Endothelial cell (in vitro differentiated cells): ENCODE results near the gene METTL21C. TPM values are rescaled to one million over a fixed set of nuclear protein-coding genes. Genes with fewer than 3 reads are reported as not detected.
A peak's percentile ranks its signal among the peaks of the same experiment; 100 is the strongest.

Experiments
- DNase-seq: peaks from one replicate; pipeline ENCODE4 v3.0.0; 2021; ENCODE audit warnings: low spot score
- H3K27ac Mint-ChIP-seq: one replicate; pipeline ENCODE4 v1.8.0; 2021; ENCODE audit warnings: mixed read lengths, inconsistent platforms; ENCODE audit not compliant: unreplicated experiment
- H3K27me3 Mint-ChIP-seq: one replicate; pipeline ENCODE4 v1.8.0; 2021; ENCODE audit warnings: mild to moderate bottlenecking, moderate library complexity, mixed read lengths, inconsistent platforms; ENCODE audit not compliant: unreplicated experiment
- H3K36me3 Mint-ChIP-seq: one replicate; pipeline ENCODE4 v1.8.0; 2021; ENCODE audit warnings: mild to moderate bottlenecking, low read depth, mixed read lengths, inconsistent platforms; ENCODE audit not compliant: unreplicated experiment
- H3K4me1 Mint-ChIP-seq: one replicate; pipeline ENCODE4 v1.8.0; 2021; ENCODE audit warnings: mild to moderate bottlenecking, mixed read lengths, inconsistent platforms; ENCODE audit not compliant: unreplicated experiment
- H3K4me3 Mint-ChIP-seq: one replicate; pipeline ENCODE4 v1.8.0; 2021; ENCODE audit warnings: mild to moderate bottlenecking, mixed read lengths, inconsistent platforms; ENCODE audit not compliant: unreplicated experiment
- H3K9me3 Mint-ChIP-seq: one replicate; pipeline ENCODE4 v1.8.0; 2021; ENCODE audit warnings: mixed read lengths, inconsistent platforms; ENCODE audit not compliant: unreplicated experiment
- total RNA-seq: library from RNA; stranded (reverse); fragmentation: NEBNext Ultra II Directional; extraction: Animal tissue kit (Norgen Biotek cat#: 25700); gene quantifications from one replicate; pipeline ENCODE4 v1.2.1, GENCODE V29; 2021; ENCODE audit not compliant: unreplicated experiment
- TF ChIP-seq, protein P1 (sequence below): fragments of 200-600 bp; sonication (generic); IDR thresholded peaks from one replicate; pipeline ENCODE4 v1.5.0; 2021; ENCODE audit warnings: antibody characterized with exemption; ENCODE audit not compliant: unreplicated experiment

The METTL21C gene
- total RNA-seq, 1 donor from 2014 or later, result not detected

DNA sequence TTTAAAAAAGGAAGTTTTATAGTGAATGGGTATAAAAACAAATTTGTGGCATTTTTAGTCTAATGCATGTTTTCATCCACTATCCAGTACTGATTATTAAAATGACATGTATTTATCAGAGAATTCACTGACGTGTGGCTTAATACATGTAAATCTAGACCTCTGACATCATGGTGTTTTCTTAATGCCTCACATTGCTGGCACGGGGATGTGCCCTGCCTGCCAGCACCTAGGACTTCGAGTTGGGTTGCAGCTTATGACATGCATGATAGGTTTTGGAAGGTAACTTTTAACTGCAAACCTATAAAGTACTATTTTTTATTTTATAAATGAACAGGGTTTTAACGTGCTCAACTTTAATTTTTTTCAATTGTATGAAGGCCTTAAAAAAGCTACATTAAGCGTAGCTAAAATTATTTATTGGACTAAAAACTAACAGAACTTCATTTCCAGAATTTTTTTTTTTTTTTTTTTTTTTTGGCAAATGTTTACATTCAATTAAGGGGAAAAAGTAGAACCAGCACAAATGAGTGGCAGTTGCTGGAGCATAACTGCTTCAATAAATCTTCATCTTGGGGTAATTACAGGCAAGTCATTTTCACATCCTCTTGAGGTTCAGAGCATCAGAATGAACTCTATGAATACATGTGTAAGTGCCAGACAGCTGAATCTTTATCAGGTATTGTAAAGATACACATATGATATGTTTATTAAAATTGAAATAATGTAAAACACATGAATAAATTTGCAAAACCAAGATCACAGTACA lies 16.3 kb downstream of the METTL21C start:
- TF ChIP-seq, protein P1, sequence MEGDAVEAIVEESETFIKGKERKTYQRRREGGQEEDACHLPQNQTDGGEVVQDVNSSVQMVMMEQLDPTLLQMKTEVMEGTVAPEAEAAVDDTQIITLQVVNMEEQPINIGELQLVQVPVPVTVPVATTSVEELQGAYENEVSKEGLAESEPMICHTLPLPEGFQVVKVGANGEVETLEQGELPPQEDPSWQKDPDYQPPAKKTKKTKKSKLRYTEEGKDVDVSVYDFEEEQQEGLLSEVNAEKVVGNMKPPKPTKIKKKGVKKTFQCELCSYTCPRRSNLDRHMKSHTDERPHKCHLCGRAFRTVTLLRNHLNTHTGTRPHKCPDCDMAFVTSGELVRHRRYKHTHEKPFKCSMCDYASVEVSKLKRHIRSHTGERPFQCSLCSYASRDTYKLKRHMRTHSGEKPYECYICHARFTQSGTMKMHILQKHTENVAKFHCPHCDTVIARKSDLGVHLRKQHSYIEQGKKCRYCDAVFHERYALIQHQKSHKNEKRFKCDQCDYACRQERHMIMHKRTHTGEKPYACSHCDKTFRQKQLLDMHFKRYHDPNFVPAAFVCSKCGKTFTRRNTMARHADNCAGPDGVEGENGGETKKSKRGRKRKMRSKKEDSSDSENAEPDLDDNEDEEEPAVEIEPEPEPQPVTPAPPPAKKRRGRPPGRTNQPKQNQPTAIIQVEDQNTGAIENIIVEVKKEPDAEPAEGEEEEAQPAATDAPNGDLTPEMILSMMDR, result no peak
- H3K4me3 Mint-ChIP-seq, result no peak overlapping the region
- peaks cover 5% of the 10 kb centered on the region for H3K4me1 Mint-ChIP-seq
- H3K9me3 Mint-ChIP-seq, result no peaks in the 10 kb centered on the region
- H3K27ac Mint-ChIP-seq, result no peak overlapping the region
- DNase-seq, result no peak
- no peaks in the 10 kb centered on the region for H3K27me3 Mint-ChIP-seq
- H3K36me3 Mint-ChIP-seq, result peaks cover 17% of the 10 kb centered on the region

DNA sequence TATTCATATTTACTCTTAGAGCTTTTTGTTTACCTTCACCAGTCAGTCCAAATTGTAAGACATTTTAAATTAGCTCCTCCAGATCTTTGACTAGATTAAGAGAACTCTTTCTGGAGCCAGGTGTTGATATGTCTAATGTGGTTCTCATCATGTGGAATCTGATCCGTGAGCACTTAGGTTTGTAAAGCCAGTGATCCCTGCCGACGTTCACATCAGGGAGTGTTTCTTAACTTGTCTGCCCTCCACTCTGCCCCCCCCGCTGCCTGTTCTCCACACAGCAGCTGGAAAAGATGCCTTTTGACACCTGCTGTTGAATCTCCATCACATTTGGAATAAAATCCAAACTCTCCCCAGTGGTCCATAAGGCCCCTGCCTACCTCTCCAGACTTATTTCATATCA lies 17.7 kb downstream of the METTL21C start:
- TF ChIP-seq, protein P1, result no peak
- no peak overlapping the region for H3K27ac Mint-ChIP-seq
- DNase-seq, result no peak
- peaks cover 5% of the 10 kb centered on the region for H3K4me1 Mint-ChIP-seq
- H3K9me3 Mint-ChIP-seq, result no peaks in the 10 kb centered on the region
- H3K36me3 Mint-ChIP-seq, result peaks cover 20% of the 10 kb centered on the region
- H3K4me3 Mint-ChIP-seq, result no peak overlapping the region
- H3K27me3 Mint-ChIP-seq, result no peaks in the 10 kb centered on the region

DNA sequence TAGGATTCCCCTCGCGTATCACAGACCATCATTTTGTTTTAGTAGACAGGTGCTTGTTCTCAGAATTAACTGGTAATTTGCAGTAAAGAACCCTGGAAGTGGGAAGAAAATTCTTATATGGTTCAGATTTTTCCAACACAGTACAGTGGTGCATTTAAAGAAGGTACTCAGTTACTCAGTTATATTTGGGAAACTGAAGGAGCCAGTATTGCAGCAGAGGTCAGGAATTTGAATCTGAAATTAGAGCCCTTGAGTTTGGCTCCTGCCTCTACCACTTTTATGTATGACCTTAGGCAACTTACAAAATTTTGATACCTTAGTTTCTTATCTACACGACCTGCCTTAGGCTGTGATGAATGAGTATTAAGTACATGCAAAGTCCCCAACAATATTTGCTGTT lies 19.7 kb downstream of the METTL21C start:
- no peak overlapping the region for H3K4me3 Mint-ChIP-seq
- no peaks in the 10 kb centered on the region for H3K27me3 Mint-ChIP-seq
- H3K4me1 Mint-ChIP-seq, result peaks cover 5% of the 10 kb centered on the region
- peaks cover 28% of the 10 kb centered on the region for H3K36me3 Mint-ChIP-seq
- no peaks in the 10 kb centered on the region for H3K9me3 Mint-ChIP-seq
- H3K27ac Mint-ChIP-seq, result no peak overlapping the region
- TF ChIP-seq, protein P1, result no peak
- DNase-seq, result no peak

DNA sequence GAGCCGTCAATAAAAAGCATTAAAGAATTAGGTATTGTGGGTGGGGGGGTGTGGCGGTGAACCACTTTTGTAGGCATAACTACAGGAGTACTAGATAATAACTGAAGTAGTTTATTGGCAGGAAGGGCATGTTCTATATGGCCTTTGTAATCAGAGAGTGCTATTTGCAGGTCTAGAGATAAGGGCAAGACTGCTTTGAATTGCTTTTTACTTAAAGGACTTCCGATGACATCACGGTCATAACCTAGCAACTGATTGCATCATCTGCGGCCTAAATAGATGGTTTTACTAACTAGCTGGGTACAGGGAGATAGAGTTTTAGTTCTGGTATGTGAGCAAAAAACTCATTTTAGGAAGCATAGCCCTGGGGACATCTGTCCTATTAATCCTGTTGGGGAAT lies 24.7 kb downstream of the METTL21C start:
- Mint-ChIP-seq H3K36me3 (peaks cover 59% of the 10 kb centered on the region), H3K4me1 (no peaks in the 10 kb centered on the region), H3K9me3 (no peaks in the 10 kb centered on the region), H3K27ac (no peak overlapping the region), H3K27me3 (peaks cover 4% of the 10 kb centered on the region), H3K4me3 (peak overlapping the region; percentile 34)
- no peak for DNase-seq
- TF ChIP-seq, protein P1, result no peak

DNA sequence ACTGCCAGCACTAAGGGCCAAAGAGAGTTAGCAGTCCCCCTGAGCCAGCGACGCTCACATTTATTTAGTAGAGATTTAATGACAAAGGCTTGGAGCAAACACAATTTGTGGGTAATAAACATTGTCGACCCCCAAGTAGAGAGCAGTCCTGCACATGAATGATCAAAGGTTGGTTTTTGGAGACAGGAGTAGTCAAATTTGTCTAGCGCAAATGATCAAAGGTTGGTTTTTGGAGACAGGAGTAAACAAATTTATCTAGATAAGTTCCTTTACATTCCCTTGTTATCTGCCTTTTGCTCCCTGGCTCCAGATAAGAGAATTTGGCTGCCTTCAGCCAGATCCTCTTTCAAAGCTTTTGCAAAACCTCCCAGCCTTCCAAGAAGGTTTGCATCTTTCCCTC lies 26.9 kb downstream of the METTL21C start:
- no peak for DNase-seq
- TF ChIP-seq, protein P1, result no peak
- H3K27me3 Mint-ChIP-seq, result peaks cover 4% of the 10 kb centered on the region
- H3K9me3 Mint-ChIP-seq, result no peaks in the 10 kb centered on the region
- no peak overlapping the region for H3K27ac Mint-ChIP-seq
- peaks cover 75% of the 10 kb centered on the region for H3K36me3 Mint-ChIP-seq
- H3K4me1 Mint-ChIP-seq, result no peaks in the 10 kb centered on the region
- peak overlapping the region; percentile 87 for H3K4me3 Mint-ChIP-seq
